Activated CD4-positive, CD25-positive, alpha-beta regulatory T cell treated with anti-CD3 and anti-CD28 coated beads, Interleukin-2, amount 50 U/mL, for 24 hours (primary cell): ENCODE measurements around the gene SMURF1.
"Not testable (repeated sequence)": the region's sequence is repeated elsewhere in the genome, so short reads cannot be mapped to it uniquely, and the experiment has no call there.

Source experiments
- ATAC-seq, 2 donors: fragments of 150-1000 bp; cut with Tn5 transposase; one replicate each; pipeline ENCODE4 v1.10.0; 2021; ENCODE audit warnings: mild to moderate bottlenecking in 1 of 2, moderate library complexity in 1 of 2

Gene SMURF1

DNA sequence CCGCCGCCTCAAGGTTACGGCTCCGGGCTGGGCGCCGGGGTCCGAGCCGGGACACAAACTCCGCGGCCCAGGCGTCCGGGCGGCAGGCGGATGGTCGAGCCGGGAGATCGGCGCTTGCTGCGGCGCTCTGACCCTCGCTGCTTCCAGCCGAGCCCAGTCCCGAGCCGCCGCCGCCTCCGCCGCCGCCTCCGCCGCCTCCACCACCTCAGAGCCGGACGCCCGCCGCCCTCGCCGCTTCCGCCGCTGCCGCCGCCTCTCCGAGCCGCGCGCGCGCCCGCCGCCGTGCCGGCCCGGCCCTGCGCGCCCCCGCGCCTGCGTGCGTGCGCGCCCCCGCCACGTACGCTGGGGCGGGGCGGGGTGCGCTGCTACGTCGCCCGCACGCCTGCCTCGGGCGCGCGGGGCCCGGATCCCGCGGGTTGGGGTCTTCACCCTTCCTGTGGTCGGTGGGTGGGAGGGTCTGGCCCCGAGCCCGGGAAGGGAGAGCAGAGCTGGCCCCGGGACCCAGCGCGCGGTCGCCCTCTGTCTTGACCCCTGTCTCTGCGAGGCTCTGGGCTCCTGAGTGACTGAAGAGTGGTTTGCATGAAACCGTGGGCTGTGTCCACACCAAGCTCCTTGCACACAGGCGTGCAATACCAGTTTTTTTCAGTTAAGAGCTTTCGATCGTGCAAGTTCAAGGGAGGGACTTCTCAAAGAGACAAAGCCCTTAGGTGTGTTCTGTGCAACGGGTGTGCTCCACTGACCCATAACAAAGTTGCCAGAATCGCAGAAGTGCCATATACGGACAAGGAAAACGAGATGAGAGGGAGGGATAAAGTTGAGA is at the start of gene SMURF1:
TSS of gene SMURF1 (minus strand) at position 256 of the 820 bp plus-strand sequence. CDS start 328 bp downstream, outside the sequence.
- peak; percentile 69 to 72 for ATAC-seq

GRCh38 chr7:99191869-99192596 is 48.1 kb upstream of the SMURF1 start:
- ATAC-seq = no peak

- no peak for ATAC-seq
These were observed 46.6 kb upstream of the SMURF1 start for GRCh38 chr7:99190359-99191009.

DNA sequence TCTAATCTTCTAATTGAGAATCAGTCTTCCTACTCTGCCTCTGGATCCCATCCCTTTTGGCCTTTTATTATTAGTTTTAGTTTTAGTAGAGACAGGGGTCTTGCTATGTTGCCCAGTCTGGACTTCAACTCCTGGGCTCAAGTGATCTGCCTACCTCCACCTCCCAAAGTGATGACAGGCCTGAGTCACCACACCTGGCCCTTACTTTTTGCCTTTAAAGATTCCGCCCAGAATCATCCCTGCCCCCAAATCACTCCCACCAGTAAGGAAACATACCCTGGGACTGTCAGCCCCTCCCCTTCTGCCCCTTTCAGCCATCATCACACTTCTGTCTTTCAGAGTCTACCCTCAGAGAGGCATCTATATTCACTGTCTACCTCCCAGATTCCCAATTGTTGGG is 45.3 kb upstream of the SMURF1 start:
- no peak for ATAC-seq

- ATAC-seq = no peak
These were observed 44.3 kb upstream of the SMURF1 start for GRCh38 chr7:99188221-99188620.

GRCh38 chr7:99184532-99185218 is 40.8 kb upstream of the SMURF1 start:
- no peak for ATAC-seq

DNA sequence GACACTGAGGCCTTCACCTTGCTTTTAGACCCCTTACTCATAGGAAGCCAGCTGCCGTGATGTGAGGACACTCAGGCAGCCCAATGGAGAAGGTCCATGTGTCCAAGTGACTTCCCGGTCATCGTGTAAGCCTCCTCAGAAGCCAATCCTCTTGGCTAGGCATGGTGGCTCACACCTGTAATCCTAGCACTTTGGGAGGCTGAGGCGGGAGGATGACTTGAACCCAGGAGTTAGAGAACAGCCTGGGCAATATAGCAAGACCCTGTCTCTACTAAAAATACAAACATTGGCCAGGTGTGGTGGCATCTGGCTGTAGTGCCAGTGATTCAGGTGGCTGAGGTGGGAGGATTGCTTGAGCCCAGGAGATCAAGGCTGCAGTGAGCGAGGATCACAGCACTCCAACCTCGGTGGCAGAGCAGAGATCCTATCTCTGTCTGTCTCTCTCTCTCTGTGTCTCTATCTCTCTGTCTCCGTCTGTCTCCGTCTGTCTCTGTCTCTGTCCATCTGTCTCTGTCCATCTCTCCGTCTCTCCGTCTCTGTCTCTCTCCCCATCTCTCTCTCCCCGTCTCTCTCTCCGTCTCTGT is 36.3 kb upstream of the SMURF1 start:
- ATAC-seq = no peak

DNA sequence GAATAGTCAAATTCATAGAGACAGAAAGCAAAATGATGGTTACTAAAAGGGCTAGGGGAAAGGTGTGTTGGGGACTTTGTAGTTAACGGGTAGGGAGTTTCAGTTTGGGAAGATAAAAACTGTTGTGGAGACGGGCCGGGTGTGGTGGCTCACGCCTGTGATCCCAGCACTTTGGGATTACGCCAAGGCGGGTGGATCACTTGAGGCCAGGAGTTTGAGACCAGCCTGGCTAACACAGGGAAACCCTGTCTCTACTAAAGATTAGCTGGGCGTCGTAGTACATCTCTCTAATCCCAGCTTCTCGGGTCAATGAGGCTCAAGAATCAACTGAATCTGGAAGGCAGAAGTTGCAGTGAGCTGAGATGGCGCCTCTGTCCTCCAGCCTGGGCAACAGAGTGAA is 33.3 kb upstream of the SMURF1 start:
- ATAC-seq = no peak

GRCh38 chr7:99173787-99174186 is 29.9 kb upstream of the SMURF1 start:
- ATAC-seq = no peak

- no peak for ATAC-seq
These were observed 27.8 kb upstream of the SMURF1 start for GRCh38 chr7:99171731-99172130.

DNA sequence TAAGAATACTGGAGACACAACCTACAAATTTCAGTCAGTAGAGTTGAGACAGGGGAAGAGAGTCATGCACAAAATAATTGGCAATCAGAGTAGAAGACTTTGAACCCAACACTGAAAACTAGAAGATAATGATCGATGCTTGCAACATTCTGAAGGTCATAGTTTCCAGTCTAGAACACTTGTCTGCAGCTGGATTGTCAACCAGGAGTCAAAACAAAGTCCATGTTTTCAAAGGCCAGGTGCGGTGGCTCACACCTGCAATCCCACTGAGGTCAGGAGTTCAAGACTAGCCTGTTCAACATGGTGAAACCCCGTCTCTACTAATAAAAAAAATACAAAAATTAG is 26.8 kb upstream of the SMURF1 start:
- no peak for ATAC-seq

GRCh38 chr7:99170065-99170729 is 26.3 kb upstream of the SMURF1 start:
- no peak for ATAC-seq

DNA sequence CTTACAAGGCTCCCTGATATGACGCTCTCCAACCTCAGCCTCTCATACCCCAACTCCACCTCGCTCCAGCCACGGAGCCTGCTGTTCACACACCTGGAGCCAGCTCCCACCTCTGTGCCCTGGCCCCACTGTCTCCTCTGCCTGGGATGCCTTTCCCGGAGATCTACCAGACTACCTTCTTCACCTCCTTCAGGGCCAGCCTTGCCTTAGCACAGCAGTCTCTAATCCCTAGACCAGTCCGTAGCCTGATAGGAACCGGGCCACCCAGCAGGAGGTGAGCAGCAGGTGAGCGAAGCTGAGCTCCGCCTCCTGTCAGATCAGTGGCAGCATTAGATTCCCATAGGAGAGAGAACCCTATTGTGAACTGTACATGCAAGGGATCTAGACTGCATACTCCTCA is 23.2 kb upstream of the SMURF1 start:
- ATAC-seq = no peak

- ATAC-seq = no peak
These were observed 21.9 kb upstream of the SMURF1 start for GRCh38 chr7:99165816-99166215.

- ATAC-seq = not testable (repeated sequence)
These were observed 19.8 kb upstream of the SMURF1 start for GRCh38 chr7:99163669-99164068.

GRCh38 chr7:99156649-99157048 is 12.7 kb upstream of the SMURF1 start:
- ATAC-seq = no peak

GRCh38 chr7:99155211-99155610 is 11.3 kb upstream of the SMURF1 start:
- no peak for ATAC-seq

DNA sequence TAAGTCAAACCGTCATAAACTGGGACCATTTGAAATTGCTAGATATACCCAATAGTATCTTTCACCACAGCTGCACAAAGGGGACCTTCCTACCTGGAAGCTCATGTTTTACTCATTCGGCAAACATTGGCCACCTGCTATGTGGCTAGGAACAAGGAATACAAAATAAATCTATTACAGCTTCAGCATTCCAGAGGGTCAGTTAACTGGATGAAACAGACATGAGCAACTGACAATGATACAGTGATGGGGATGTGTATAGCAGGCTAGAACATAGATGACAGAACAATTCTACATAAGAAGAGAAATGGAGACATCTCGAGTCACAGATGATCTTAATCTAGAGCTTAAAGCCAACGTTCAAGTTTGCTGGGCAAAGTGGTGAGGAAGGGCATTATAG is 3.1 kb upstream of the SMURF1 start:
- no peak for ATAC-seq

- peak; percentile 39 to 42 for ATAC-seq
These were observed 421 bp downstream of the SMURF1 start for GRCh38 chr7:99143521-99143852.

GRCh38 chr7:99142727-99143520 is 984 bp downstream of the SMURF1 start:
- peak; percentile 21 to 31 for ATAC-seq
